ENCODE results near the gene DGKQ.

GRCh38 chr4:985123-985830 lies 11.9 kb upstream of the DGKQ start:
- TF ChIP-seq TAF1 (IDR thresholded peaks at IDR 0.05; ENCODE audit: borderline replicate concordance, insufficient read depth, low read length) (no peak), POLR2AphosphoS5 (IDR thresholded peaks at IDR 0.05; ENCODE audit: low read depth, low read length) (no peak), REST (IDR thresholded peaks at IDR 0.05; ENCODE audit: insufficient read depth in 1 of 2, low read depth in 2 of 2, low read length in 2 of 2) (no peak), FOXP2 (optimal IDR thresholded peaks at IDR 0.05; ENCODE audit: borderline replicate concordance, extremely low read depth, extremely low read length, insufficient read depth) (no peak)
